ENCODE results near the gene METTL23.

DNA sequence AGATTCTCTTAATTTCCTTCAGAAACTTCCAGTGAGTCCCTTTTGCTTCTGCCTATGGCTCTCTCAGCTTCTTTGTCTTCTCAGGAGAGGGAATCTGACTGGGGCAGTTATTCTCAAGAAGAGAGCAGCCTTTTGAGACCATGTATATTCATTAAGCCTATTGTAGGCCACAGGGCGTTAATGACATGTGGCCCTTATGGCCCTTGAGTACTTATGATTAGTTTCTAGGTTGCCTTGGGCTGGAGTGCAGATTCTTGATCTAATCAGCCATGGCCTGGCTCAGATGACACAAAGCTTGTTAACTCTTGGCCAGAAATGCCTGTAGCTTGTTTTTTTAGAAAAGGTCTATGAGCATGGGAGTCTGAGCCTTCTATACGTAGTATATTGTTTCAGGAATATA lies 28.6 kb downstream of the METTL23 start:
- TF ChIP-seq, protein P1, sequence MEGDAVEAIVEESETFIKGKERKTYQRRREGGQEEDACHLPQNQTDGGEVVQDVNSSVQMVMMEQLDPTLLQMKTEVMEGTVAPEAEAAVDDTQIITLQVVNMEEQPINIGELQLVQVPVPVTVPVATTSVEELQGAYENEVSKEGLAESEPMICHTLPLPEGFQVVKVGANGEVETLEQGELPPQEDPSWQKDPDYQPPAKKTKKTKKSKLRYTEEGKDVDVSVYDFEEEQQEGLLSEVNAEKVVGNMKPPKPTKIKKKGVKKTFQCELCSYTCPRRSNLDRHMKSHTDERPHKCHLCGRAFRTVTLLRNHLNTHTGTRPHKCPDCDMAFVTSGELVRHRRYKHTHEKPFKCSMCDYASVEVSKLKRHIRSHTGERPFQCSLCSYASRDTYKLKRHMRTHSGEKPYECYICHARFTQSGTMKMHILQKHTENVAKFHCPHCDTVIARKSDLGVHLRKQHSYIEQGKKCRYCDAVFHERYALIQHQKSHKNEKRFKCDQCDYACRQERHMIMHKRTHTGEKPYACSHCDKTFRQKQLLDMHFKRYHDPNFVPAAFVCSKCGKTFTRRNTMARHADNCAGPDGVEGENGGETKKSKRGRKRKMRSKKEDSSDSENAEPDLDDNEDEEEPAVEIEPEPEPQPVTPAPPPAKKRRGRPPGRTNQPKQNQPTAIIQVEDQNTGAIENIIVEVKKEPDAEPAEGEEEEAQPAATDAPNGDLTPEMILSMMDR (IDR thresholded peaks at IDR 0.05) = no peak
- TF ChIP-seq POLR2A (IDR thresholded peaks at IDR 0.05; ENCODE audit: low read depth) (no peak), EP300 (IDR thresholded peaks at IDR 0.05) (no peak)

Measured in esophagus muscularis mucosa (tissue), 4 donors.